H9 (cell line): ENCODE results near the gene NCKAP5. TPM values are rescaled to one million over a fixed set of nuclear protein-coding genes. Genes with fewer than 3 reads are reported as not detected.

Experiments
- DNase-seq: peaks from one replicate; pipeline ENCODE4 v3.0.0-alpha.2; 2017
- H2AFZ ChIP-seq: one replicate; pipeline ENCODE4 v1.6.1; 2013; ENCODE audit warnings: mild to moderate bottlenecking, low read length, control low read depth, moderate library complexity
- H2AK5ac ChIP-seq: 2 replicates; pipeline ENCODE4 v1.6.1; 2013; ENCODE audit warnings: low read length, control low read depth, mixed read lengths; ENCODE audit not compliant: insufficient read length
- H2BK120ac ChIP-seq: one replicate; pipeline ENCODE4 v1.6.1; 2013; ENCODE audit warnings: low read depth, mild to moderate bottlenecking, low read length, control low read depth, inconsistent platforms; ENCODE audit not compliant: poor library complexity, severe bottlenecking
- H2BK12ac ChIP-seq: 2 replicates; pipeline ENCODE4 v1.6.1; 2013; ENCODE audit warnings: low read length, control low read depth, mixed read lengths, low read depth; ENCODE audit not compliant: insufficient read length
- H2BK15ac ChIP-seq: 2 replicates; pipeline ENCODE4 v1.6.1; 2013; ENCODE audit warnings: low read depth, low read length, control low read depth
- H2BK20ac ChIP-seq: one replicate; pipeline ENCODE4 v1.6.1; 2013; ENCODE audit warnings: low read depth, mild to moderate bottlenecking, low read length, control low read depth, inconsistent platforms; ENCODE audit not compliant: poor library complexity, severe bottlenecking
- H2BK5ac ChIP-seq: 2 replicates; pipeline ENCODE4 v1.6.1; 2013; ENCODE audit warnings: low read length, control low read depth, mixed read lengths; ENCODE audit not compliant: insufficient read length
- H3K14ac ChIP-seq: 2 replicates; pipeline ENCODE4 v1.6.1; 2013; ENCODE audit warnings: low read length, control low read depth; ENCODE audit not compliant: insufficient read depth
- H3K18ac ChIP-seq: 2 replicates; pipeline ENCODE4 v1.6.1; 2013; ENCODE audit warnings: low read depth, mild to moderate bottlenecking, mixed read lengths, low read length, control low read depth; ENCODE audit not compliant: insufficient read length
- H3K23ac ChIP-seq: 2 replicates; pipeline ENCODE4 v1.6.1; 2013; ENCODE audit warnings: low read length, control low read depth, mixed read lengths, low read depth; ENCODE audit not compliant: insufficient read length
- H3K23me2 ChIP-seq: 2 replicates; pipeline ENCODE4 v1.6.1; 2013; ENCODE audit warnings: low read depth, mild to moderate bottlenecking, mixed read lengths, low read length, control low read depth; ENCODE audit not compliant: insufficient read length, poor library complexity, severe bottlenecking
- H3K27ac ChIP-seq: 2 replicates; pipeline ENCODE4 v1.5.1; 2013; ENCODE audit warnings: low read length, control low read depth, mixed read lengths, low read depth; ENCODE audit not compliant: insufficient read length
- H3K27me3 ChIP-seq: 2 replicates; pipeline ENCODE4 v1.6.1; 2013; ENCODE audit warnings: low read length, control low read depth, inconsistent platforms; ENCODE audit not compliant: insufficient read depth
- H3K4ac ChIP-seq: 2 replicates; pipeline ENCODE4 v1.6.1; 2013; ENCODE audit warnings: low read depth, mild to moderate bottlenecking, control low read depth, inconsistent platforms, low read length, moderate library complexity
- H3K4me1 ChIP-seq: 2 replicates; pipeline ENCODE4 v1.6.1; 2013; ENCODE audit warnings: low read length, control low read depth, inconsistent platforms; ENCODE audit not compliant: insufficient read depth
- H3K4me2 ChIP-seq: 2 replicates; pipeline ENCODE4 v1.6.1; 2013; ENCODE audit warnings: low read length, control low read depth, mixed read lengths; ENCODE audit not compliant: insufficient read length, insufficient read depth
- H3K56ac ChIP-seq: 2 replicates; pipeline ENCODE4 v1.6.1; 2013; ENCODE audit warnings: low read depth, mild to moderate bottlenecking, mixed read lengths, low read length, control low read depth; ENCODE audit not compliant: insufficient read length
- H3K79me1 ChIP-seq: 2 replicates; pipeline ENCODE4 v1.6.1; 2013; ENCODE audit warnings: low read depth, mild to moderate bottlenecking, moderate library complexity, low read length, control low read depth, inconsistent platforms; ENCODE audit not compliant: insufficient read depth, poor library complexity, severe bottlenecking
- H3K79me2 ChIP-seq: 2 replicates; pipeline ENCODE4 v1.6.1; 2013; ENCODE audit warnings: low read length, control low read depth, inconsistent platforms; ENCODE audit not compliant: insufficient read depth
- H3K9ac ChIP-seq: 2 replicates; pipeline ENCODE4 v1.6.1; 2013; ENCODE audit warnings: low read length, control low read depth, mixed read lengths; ENCODE audit not compliant: insufficient read length; ENCODE audit errors: extremely low read depth
- H3K9me3 ChIP-seq: one replicate; pipeline ENCODE4 v1.6.1; 2013; ENCODE audit warnings: low read depth, low read length, inconsistent platforms; ENCODE audit not compliant: control insufficient read depth
- H3T11ph ChIP-seq: one replicate; pipeline ENCODE4 v1.6.1; 2013; ENCODE audit warnings: mild to moderate bottlenecking, low read length, control low read depth, inconsistent platforms
- H4K20me1 ChIP-seq: one replicate; pipeline ENCODE4 v1.6.1; 2013; ENCODE audit not compliant: control insufficient read depth, insufficient read length, insufficient read depth
- H4K5ac ChIP-seq: 2 replicates; pipeline ENCODE4 v1.6.1; 2013; ENCODE audit warnings: low read depth, mild to moderate bottlenecking, mixed read lengths, low read length, control low read depth; ENCODE audit not compliant: insufficient read length
- H4K8ac ChIP-seq: replicated peaks from 2 replicates; pipeline ENCODE4 v1.6.1; 2013; ENCODE audit warnings: low read length, control low read depth, mixed read lengths, low read depth; ENCODE audit not compliant: insufficient read length
- H4K91ac ChIP-seq: 2 replicates; pipeline ENCODE4 v1.6.1; 2013; ENCODE audit warnings: low read depth, mild to moderate bottlenecking, moderate library complexity, mixed read lengths, low read length, control low read depth; ENCODE audit not compliant: insufficient read length
- H3K27ac Mint-ChIP-seq, 3 experiments: 2 replicates in 2 of 3; 3 replicates in 1 of 3; pipeline ENCODE4 v1.8.0; 2020 to 2021; ENCODE audit warnings: mixed read lengths in 3 of 3, mild to moderate bottlenecking in 1 of 3, moderate library complexity in 1 of 3
- H3K27me3 Mint-ChIP-seq: 2 replicates; pipeline ENCODE4 v1.8.0; 2021; ENCODE audit warnings: low read depth, mild to moderate bottlenecking, moderate library complexity, mixed read lengths
- H3K36me3 Mint-ChIP-seq, 3 experiments: 2 replicates in 2 of 3; 3 replicates in 1 of 3; pipeline ENCODE4 v1.8.0; 2020 to 2021; ENCODE audit warnings: low read depth in 3 of 3, mixed read lengths in 3 of 3; ENCODE audit not compliant: insufficient read depth in 1 of 3
- H3K4me1 Mint-ChIP-seq, 2 experiments: 2 replicates each; pipeline ENCODE4 v1.8.0; 2020; ENCODE audit warnings: mixed read lengths in 2 of 2
- H3K4me3 Mint-ChIP-seq, 2 experiments: 2 replicates in 1 of 2; 3 replicates in 1 of 2; pipeline ENCODE4 v1.8.0; 2020 to 2021; ENCODE audit warnings: mild to moderate bottlenecking in 2 of 2, mixed read lengths in 2 of 2, moderate library complexity in 1 of 2
- H3K9me3 Mint-ChIP-seq, 2 experiments: 2 replicates in 1 of 2; 3 replicates in 1 of 2; pipeline ENCODE4 v1.8.0; 2020; ENCODE audit warnings: mild to moderate bottlenecking in 2 of 2, mixed read lengths in 2 of 2, moderate library complexity in 1 of 2
- CTCF ChIP-seq: fragments of 200-600 bp; sonication (generic); conservative IDR thresholded peaks from 3 replicates; pipeline ENCODE4 v1.8.0; 2021; ENCODE audit warnings: antibody characterized with exemption, mild to moderate bottlenecking
- WGBS: extraction: QIAGEN DNeasy Blood & Tissue Kit; methylation state at CpG from one replicate; pipeline ENCODE4 v1.1.7; 2013; ENCODE audit warnings: missing lambda C conversion rate, low lambda C conversion rate, mixed read lengths; ENCODE audit not compliant: insufficient read length; ENCODE audit errors: extremely low coverage; 5-methylcytosine and 5-hydroxymethylcytosine counted together
- total RNA-seq: library from RNA; stranded (reverse); gene quantifications from 2 replicates; pipeline ENCODE4 v1.2.1, GENCODE V29; 2021

Gene NCKAP5
- total RNA-seq, 1 experiment from 2014 or later, result 0.26 TPM

- Histone ChIP-seq H3K9ac (no peak overlapping the region), H3K56ac (no peak overlapping the region), H3K18ac (no peak overlapping the region), H4K5ac (no peak overlapping the region), H3K27ac (no peak overlapping the region), H2BK15ac (no peak overlapping the region), H4K91ac (no peak overlapping the region), H3K23me2 (no peaks in the 10 kb centered on the region), H3K4me1 (no peaks in the 10 kb centered on the region), H2AK5ac (no peak overlapping the region), H2AFZ (no peak overlapping the region), H2BK12ac (no peak overlapping the region), H3K79me2 (no peaks in the 10 kb centered on the region), H2BK5ac (no peak overlapping the region), H3T11ph (no peak overlapping the region), H4K20me1 (no peaks in the 10 kb centered on the region), H2BK120ac (no peak overlapping the region), H3K23ac (no peak overlapping the region), H2BK20ac (no peak overlapping the region), H4K8ac (no peak overlapping the region), H3K4ac (no peak overlapping the region), H3K9me3 (no peaks in the 10 kb centered on the region), H3K14ac (no peak overlapping the region), H3K27me3 (no peaks in the 10 kb centered on the region), H3K4me2 (no peak overlapping the region), H3K79me1 (no peaks in the 10 kb centered on the region)
- WGBS, result no CpG with 5 or more reads among the region's 2 CpGs
- Mint-ChIP-seq H3K4me3 (no peak overlapping the region), H3K27me3 (peaks cover 1% of the 10 kb centered on the region), H3K27ac (no peak overlapping the region), H3K4me1 (no peaks in the 10 kb centered on the region), H3K9me3 (no peaks in the 10 kb centered on the region), H3K36me3 (no peaks in the 10 kb centered on the region)
- no peak for TF ChIP-seq CTCF
- DNase-seq, result no peak
These were observed 463.4 kb downstream of the NCKAP5 start for GRCh38 chr2:133104871-133105270.
